Measurements from ENCODE around the gene WDPCP. TPM values are rescaled to one million over a fixed set of nuclear protein-coding genes. Genes with fewer than 3 reads are reported as not detected.

The WDPCP gene
- total and polyA plus RNA-seq, 2 of the 4 experiments (the other 2 are of a cell fraction) = 2.2 to 10.2 TPM

DNA sequence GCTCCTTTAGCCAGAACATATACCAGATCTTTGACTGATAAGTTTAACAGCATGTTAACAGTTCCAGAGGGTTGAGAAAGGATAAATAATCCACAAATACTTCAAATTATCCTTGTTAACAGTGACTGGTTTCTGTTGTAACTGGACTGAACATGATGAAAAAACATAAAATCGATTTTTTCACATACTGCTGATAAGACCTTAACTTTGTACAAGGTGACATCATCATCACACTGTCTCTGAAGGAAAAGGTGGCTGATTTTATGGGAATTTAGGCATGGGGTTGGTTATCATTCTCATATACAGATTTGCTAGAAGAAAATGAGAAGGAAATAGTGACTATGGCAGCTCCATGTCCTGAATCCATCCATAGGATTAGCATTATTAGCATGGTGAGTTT, 501.6 kb downstream of the WDPCP start:
- Histone ChIP-seq H4K20me1 (ENCODE audit: insufficient read depth, low read length) (no peaks in the 10 kb centered on the region), H3K9me1 (ENCODE audit: insufficient read depth, low read length) (no peaks in the 10 kb centered on the region), H3K4me3 (ENCODE audit: insufficient read depth, low read depth, low read length) (no peak overlapping the region), H2BK15ac (ENCODE audit: low read depth, low read length) (no peak overlapping the region), H3K36me3 (ENCODE audit: control insufficient read depth, insufficient read depth, low read length) (no peaks in the 10 kb centered on the region), H3K79me1 (ENCODE audit: low read depth in 1 of 2, low read length in 2 of 2) (no peaks in the 10 kb centered on the region), H2AK5ac (ENCODE audit: low read depth, low read length) (no peak overlapping the region), H3K56ac (ENCODE audit: extremely low read depth, insufficient read depth, low read length) (no peak overlapping the region), H3K23ac (ENCODE audit: low read depth, low read length) (no peak overlapping the region), H3K4ac (ENCODE audit: low read depth, low read length) (no peak overlapping the region), H4K8ac (ENCODE audit: low read depth in 2 of 2, low read length in 2 of 2) (no peak overlapping the region), H3K9ac (ENCODE audit: low read depth, low read length) (no peak overlapping the region), H2BK5ac (ENCODE audit: low read depth, low read length, poor library complexity, severe bottlenecking) (no peak overlapping the region), H3K14ac (replicated peaks; ENCODE audit: low read depth, low read length) (no peak overlapping the region), H2AFZ (replicated peaks; ENCODE audit: low read length, poor library complexity) (no peak overlapping the region), H3K9me3 (ENCODE audit: control insufficient read depth, insufficient read depth, low read length) (no peaks in the 10 kb centered on the region), H4K91ac (ENCODE audit: insufficient read depth, low read depth, low read length) (no peak overlapping the region), H2BK20ac (ENCODE audit: low read depth, low read length) (no peak overlapping the region), H3K18ac (ENCODE audit: low read depth, low read length) (no peak overlapping the region), H3K4me2 (ENCODE audit: low read depth, low read length) (no peak overlapping the region), H2BK120ac (ENCODE audit: low read depth, low read length) (no peak overlapping the region), H3K4me1 (ENCODE audit: control insufficient read depth, insufficient read depth, low read length) (no peaks in the 10 kb centered on the region), H2AK9ac (replicated peaks; ENCODE audit: low read depth, low read length, poor library complexity) (no peak overlapping the region), H3K27me3 (ENCODE audit: control insufficient read depth, insufficient read depth, low read length) (no peaks in the 10 kb centered on the region), H3K27ac (ENCODE audit: insufficient read depth, low read length) (no peak overlapping the region), H4K5ac (ENCODE audit: low read depth, low read length) (no peak overlapping the region)
- in situ Hi-C loops (cut with MboI; ENCODE audit: low sequenced_read_pairs) (no loop called here), dilution Hi-C loops (cut with HindIII; ENCODE audit: low sequenced_read_pairs, unreplicated experiment) (no loop called here), intact Hi-C loops (cut with micrococcal nuclease) (no loop called here)
- CTCF ChIA-PET = no interaction called here
- BruUV-seq (replicated peaks) = no TSS peak
- TF ChIP-seq CEBPB (IDR thresholded peaks at IDR 0.05; ENCODE audit: low read depth, low read length) (no peak), RFX5 (IDR thresholded peaks at IDR 0.05; ENCODE audit: low read depth, low read length) (no peak), CHD1 (IDR thresholded peaks at IDR 0.05; ENCODE audit: low read depth, low read length) (no peak), MXI1 (IDR thresholded peaks at IDR 0.05; ENCODE audit: borderline replicate concordance, low read depth, low read length) (no peak), NFE2L2 (IDR thresholded peaks at IDR 0.05; ENCODE audit: low read depth, low read length) (no peak), MAFK (IDR thresholded peaks at IDR 0.05; ENCODE audit: low read depth, low read length) (no peak)
- TF ChIP-seq, protein P1, sequence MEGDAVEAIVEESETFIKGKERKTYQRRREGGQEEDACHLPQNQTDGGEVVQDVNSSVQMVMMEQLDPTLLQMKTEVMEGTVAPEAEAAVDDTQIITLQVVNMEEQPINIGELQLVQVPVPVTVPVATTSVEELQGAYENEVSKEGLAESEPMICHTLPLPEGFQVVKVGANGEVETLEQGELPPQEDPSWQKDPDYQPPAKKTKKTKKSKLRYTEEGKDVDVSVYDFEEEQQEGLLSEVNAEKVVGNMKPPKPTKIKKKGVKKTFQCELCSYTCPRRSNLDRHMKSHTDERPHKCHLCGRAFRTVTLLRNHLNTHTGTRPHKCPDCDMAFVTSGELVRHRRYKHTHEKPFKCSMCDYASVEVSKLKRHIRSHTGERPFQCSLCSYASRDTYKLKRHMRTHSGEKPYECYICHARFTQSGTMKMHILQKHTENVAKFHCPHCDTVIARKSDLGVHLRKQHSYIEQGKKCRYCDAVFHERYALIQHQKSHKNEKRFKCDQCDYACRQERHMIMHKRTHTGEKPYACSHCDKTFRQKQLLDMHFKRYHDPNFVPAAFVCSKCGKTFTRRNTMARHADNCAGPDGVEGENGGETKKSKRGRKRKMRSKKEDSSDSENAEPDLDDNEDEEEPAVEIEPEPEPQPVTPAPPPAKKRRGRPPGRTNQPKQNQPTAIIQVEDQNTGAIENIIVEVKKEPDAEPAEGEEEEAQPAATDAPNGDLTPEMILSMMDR (conservative IDR thresholded peaks at IDR 0.05; ENCODE audit: low read depth, low read length) = no peak
- DNase-seq (no peak), ATAC-seq (ENCODE audit: low read depth) (no peak)
- POLR2A ChIA-PET (ENCODE audit: unreplicated experiment) = no interaction called here
- no CpG with 5 or more reads among the region's 1 CpG for WGBS, 2 experiments (ENCODE audit: extremely low coverage in 2 of 2, insufficient read length in 1 of 2)

All from IMR-90 (cell line).